Measurements from ENCODE around the gene SQOR.
"Not testable (repeated sequence)": the region's sequence is repeated elsewhere in the genome, so short reads cannot be mapped to it uniquely, and the experiment has no call there.

Gene SQOR

DNA sequence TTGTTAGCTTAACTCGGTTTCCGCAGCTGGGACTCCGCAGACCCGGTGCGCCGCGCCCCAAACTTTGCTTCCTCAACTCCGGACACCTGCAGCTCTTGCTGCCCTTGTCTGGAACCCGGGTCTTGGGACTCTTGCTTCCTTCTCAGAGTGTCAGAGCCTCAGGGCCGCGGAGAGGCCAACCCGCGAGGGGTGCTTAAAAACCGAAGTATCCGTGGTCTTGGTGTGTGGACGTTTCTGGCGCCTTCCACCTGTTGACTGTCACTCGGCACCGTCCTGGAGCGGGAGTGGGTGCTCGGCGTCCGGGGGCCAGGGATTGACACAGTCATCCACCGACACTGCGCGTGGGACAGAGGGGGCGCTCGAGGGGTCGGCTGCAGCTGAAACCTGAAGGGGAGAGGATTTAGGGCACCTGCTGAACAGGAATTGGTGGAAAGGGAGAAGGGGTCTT lies 386 bp downstream of the SQOR start:
- DNase-seq: peak; percentile 80

DNA sequence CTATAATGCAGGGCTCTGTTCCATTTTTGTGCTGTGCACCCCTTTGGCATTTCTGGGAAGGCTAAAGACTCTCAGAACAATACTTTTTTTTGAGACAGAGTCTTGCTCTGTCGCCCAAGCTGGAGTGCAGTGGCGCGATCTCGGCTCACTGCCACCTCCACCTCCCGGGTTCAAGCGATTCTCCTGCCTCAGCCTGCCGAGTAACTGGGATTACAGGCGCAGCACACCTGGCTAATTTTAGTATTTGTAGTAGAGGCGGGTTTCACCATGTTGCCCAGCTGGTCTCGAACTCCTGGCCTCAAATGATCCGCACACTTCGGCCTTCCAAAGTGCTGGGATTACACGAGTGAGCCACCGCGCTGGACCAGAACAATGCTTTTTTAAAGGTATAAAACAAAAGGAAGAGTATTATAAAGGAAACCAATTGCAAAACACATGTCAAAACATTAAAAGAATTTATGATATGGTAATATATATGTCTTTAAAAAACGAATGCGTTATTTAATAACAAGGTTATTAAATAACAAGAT lies 999 bp downstream of the SQOR start:
- DNase-seq: no peak

DNA sequence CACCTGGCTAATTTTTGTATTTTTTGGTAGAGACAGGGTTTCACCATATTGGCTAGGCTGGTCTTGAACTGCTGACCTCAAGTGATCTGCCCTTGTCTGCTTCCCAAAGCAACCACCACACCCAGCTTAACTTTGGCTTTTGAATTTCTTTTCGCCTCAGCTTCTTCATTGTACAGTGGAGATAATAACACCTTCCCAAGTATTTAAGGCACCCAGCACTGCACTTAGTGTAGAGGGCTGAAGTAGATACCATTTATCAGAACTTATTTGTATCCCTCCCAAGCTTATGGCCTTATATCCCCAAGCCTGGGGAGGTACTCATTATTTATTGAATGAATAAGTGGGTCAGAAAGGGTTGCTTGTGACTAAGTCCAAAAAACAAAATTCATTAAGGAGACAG lies 2.3 kb downstream of the SQOR start:
- no peak for DNase-seq

DNA sequence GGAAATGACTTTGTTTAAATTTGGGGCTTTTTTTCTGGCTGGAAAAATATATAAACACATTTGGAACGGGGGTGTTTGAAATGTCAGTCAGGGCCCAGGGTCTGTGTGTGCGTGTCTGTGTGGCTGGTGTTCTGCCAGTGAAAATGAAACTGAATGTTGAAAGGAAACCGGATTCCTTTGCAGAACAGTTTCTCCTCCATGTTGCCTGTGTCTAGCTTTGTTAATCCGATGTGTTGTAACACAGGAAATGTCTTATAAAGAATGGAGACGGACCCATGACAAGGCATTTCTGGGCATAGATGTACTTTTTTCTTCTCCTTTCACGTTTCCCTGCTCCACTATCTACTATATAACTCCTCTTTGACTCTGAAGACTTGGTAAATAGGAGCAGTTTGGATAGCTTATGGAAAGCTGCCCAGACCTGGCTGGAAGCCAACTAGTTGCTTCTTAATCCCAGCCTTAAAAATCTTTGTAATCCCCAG lies 2.8 kb downstream of the SQOR start:
- DNase-seq: peak; percentile 61

DNA sequence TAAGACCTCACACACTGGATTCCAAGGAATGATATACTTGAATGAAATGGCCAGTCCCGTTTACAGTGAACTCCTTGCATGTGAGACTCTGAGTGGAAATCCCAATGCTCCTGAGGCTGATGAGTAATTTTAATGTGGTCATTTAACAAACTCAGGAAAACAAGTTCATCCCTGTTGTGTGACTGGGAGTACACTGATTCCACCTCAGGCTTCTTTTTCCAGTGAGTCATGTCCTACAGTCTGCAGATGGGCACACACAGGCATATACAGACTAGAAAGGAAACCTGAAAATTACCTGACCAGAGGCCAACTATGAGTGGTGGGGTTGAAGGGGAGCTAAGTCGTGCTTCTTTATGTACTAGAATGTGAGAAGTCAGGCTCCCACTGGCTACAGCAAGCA lies 5.8 kb downstream of the SQOR start:
- no peak for DNase-seq

DNA sequence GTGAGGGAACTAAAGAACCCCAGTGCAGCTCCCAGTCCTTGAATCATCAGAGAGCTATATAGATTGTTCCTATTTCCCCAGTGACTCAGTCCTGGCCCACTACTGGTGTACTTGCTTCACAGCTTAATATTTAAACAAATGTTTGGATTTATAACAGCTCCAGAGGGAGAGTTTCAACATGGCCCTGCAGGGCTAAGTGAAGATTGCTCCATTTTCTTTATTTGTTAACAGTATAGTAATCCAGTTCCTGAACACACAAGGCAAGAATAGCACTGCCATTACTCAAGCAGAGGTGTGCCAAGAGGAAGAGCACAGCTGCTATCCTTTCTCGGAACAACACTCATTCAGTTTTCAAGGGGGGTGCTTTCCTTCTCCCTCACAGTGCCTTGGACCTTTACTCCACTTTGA lies 6.5 kb downstream of the SQOR start:
- no peak for DNase-seq

DNA sequence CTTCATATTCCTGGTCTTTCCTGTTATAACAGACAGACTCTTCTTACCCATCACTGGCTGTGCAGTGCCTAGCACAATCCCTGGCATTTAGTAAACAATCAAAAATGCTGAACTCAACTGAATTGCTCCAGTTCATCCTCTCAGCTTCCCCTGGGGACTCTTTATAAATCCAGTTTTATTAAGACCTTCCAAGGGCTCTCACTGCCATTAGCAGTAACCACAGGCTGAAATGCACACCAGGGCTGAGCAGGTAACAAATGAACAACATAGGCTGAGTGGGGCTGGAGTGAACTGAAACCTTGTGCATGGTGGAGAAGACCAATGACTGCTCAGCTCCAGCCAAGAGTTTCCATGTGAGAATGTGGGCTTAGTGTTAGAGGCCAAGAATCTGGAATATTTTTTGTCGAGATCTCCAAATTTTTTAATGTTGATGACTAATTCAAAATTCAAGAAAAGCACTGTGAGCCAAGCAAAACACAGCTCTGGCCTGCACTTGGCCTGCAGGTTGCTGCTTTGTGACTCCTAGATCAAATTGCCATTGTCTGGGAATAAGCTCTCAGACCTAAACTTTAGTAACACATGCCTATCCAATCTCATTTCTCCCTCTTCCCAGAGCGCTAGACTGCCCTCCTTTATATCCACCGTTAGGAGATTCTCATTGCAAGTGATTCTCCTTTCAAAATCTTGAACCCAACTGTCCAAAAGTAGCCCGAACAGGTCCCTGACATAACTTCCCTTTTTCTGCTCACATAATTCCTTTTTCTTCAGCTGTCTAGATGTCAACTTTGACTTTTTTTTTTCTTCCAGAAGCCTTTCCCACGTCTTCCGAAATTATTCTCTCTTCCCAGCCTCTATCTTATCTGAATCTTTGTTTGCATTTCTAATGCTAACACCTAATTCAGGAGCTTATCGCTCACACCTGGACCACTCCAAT lies 7.4 kb downstream of the SQOR start:
- no peak for DNase-seq

DNA sequence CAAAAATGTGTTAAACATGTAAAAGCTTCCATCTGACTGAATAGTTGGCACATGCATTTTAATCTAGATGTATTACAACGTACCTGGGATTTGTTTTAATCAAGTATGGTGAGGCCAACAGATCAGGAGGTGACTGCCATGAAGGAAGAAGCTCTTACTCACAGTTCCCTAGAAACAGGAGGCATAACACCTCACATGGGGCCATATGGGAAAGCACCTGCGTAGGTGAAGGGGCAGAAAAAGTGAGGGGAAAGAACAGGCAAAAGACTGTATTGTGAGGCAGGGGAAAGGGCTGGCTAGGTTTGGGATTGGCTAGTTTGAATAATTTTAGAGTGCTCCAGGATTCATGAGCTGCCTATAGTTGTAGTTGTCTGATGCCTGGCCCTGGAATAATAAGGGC lies 9.6 kb downstream of the SQOR start:
- DNase-seq: no peak

DNA sequence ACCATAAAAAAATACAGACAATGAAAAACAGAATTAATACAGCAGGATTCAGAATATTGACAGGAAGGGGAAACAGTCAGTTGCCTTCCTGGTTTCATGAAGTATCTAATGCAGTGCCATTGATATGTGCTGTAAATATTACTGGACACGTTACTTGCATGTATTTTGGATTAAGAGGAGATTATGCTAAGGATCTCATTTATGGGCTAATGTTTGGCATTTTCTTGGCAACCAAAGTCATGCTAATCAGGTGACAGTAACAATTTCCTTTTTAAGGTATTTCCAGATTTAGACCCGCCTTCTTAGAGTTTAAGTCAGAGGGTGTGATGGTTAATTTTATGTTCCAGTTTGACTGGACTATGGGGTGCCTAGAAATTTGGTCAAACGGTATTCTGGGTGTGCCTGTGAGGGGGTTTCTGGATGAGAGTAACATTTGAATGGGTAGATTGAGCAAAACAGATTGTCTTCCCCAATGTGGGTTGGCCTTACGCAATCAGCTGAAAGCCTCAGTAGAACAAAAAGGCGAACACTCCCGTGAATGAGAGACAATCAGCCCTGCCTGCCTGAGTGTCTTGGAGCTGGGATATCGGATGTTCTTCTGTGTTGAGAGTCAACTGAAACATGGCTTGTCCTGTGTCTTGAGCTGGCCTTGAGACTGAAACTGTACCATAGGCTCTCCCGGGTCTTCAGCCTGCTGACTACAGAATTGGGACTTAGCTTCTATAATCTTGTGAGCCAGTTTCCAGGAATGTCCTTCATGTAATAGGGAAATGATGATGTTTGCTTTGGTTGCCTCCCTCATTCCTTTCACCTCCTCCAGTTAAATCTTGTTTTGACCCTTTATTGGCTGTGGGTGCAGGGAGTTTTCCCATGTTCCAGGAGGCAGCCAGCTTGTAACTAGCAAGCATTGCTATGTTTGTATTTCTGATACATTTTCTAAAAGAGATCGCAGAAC lies 10.5 kb downstream of the SQOR start:
- DNase-seq: no peak

DNA sequence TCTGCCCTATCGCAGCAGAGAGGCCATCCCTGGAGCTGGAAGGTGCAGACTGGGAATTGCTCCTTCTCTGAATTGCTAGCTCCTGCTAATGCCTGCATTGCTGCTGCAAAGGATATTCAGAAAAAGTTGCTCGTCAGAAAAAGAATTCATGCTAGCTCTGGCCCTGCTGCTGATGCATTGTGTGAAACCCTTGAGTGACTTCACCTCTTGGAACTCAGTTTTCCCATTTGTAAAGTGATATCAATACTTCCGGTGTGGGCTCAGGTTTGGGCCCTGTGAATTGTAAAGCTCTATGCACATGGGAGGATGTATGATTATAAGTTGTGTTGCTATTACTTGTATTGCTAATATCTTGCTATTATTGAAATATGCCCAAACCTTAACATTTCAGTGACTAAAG lies 11.4 kb downstream of the SQOR start:
- DNase-seq: no peak

DNA sequence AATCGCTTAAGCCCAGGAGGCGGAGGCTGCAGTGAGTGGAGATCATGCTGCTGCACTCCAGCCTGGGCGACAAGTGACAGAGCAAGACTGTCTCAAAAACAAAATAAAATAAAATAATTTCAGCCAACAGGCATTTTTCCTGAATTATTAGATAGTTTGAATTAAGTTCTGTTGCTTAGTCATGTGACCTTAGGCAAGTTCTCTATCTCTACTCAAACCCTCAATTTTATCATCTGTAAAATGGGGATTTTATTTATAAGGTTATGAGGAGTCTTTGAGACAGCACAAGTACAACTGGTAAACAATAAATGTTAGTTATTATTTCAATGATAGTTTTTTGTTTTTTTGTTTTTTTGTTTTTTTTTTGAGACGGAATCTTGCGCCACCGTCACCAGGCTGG lies 13.0 kb downstream of the SQOR start:
- DNase-seq: no peak

DNA sequence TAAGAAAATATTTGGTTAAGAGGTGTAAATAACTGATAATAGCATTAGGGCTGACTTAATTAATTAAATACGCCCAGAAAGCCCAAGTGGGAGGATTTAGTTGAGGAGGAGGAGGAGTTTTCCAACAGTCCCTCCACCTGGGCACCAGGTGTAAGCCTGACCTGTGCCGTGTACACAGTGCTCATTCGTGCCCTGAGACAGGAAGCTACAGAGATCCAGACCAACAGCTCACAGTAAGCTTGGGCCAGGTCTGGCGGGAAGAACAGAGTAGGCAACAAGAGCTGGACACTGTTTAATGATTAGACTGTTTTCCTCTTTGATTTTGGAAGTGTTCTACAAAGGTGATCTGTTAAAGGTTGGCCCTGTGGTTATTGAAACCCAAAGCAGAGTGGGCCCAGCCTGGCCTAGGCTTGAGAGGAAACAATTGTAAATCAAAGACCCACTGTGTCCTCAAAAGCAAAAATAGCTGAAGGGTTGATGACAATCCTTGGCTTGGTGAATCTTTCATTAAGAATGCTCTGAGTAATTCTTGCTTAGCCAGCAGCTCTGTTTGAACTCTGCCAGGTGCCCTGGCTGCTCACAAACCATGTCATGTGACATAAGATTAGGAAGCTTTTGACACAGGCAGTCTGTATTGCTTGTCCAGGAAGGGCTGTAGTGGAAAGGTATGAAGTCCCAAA lies 13.8 kb downstream of the SQOR start:
- no peak for DNase-seq

DNA sequence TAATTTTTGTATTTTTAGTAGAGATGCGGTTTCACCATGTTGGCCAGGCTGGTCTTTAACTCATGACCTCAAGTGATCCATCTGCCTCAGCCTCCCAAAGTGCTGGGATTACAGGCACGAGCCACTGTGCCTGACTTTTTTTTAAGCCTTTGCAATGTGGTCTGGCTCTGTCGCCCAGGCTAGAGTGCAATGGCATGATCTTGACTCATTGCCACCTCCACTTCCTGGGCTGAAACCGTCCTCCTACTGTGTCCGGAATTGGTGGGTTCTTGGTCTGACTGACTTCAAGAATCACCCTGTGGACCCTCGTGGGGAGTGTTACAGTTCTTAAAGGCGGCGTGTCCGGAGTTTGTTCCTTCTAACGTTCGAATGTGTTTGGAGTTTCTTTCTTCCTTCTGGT lies 15.2 kb downstream of the SQOR start:
- DNase-seq: not testable (repeated sequence)

DNA sequence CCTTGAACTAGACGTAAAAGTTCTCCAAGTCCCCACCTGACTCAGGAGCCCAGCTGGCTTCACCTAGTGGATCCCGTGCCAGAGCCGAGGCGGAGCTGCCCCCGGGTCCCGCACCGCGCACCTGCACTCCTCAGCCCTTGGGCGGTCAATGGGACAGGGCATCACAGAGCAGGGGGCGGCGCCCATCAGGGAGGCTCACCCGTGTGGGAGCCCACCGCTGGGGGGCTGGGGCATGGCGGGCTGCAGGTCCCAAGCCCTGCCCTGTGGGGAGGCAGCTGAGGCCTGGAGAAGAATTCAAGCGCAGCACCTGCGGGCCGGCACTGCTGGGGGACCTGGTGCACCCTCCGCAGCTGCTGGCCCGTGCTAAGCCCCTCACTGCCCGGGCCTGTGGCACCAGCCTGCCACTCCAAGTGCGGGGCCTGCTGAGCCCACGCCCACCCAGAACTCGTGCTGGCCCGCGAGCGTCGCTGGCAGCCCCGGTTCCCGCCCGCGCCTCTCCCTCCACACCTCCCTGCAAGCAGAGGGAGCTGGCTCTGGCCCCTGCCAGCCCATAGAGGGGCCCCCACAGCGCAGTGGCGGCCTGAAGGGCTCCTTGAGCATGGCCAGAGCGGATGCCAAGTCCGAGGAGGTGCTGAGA lies 16.2 kb downstream of the SQOR start:
- no peak for DNase-seq

DNA sequence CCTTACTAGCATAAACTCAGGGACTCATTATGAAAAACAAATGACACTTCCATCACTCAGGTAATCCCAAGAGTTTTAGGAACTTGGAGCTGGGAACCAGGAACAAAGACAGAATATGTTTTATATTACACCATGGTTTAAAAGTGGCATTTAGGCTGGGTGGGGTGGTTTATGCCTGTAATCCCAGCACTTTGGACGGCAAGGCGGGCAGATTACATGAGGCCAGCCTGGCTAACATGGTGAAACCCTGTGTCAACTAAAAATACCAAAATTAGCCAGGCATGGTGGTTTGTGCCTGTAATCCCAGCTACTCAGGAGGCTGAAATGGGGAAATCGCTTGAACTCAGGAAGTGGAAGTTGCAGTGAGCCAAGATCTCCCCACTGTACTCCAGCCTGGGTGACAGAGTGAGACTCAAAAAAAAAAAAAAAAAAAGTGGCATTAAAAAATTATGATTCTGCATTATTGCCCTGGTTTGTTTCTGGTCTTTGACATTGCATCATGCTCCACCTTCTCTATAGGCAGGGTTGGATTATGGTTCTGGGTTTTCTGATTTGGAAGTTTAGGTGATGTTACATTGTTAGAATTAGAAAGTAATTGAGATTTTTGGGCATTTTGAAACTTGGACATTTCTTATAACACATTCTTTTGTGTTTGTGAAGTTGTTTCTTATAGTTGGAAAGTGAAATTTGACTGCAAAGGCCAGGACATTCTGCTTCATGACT lies 19.0 kb downstream of the SQOR start:
- no peak for DNase-seq

DNA sequence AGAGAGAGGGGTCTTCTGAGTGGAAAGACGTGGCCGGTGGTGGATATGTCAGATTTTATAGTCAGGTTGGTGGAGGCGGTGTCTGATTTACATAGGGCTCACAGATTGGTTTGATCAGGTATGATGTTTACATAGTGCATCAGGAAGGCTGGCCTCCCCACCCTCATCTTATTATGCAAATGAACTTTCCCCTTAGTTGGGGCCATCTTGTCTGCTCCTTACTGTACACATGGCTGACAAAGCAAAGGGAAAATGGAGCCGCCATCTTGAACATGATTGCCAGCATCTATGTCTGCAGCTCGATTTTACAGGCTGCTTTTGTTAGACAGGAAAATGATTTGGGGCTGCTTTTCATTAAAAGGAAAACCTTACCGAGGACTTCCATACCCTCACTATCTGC lies 19.9 kb downstream of the SQOR start:
- no peak for DNase-seq

DNA sequence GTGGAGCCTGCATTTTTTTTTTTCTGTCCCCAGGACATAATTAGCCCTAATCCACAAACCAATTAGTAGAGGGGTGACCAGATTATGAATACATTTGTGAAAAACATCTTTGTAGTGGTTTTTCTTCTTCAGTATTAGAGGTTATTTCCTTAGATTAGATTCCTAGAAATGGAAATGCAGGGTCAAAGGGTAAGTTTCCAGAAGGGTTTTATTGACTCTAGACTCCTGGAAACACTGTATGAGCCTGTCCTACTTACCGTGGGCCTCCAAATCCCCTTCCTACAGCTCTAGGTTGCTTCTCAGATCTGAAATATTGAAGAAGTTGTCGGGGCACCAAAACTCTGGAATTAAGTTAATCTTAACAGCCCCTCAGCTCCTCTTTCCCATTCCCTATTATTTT lies 22.4 kb downstream of the SQOR start:
- no peak for DNase-seq

DNA sequence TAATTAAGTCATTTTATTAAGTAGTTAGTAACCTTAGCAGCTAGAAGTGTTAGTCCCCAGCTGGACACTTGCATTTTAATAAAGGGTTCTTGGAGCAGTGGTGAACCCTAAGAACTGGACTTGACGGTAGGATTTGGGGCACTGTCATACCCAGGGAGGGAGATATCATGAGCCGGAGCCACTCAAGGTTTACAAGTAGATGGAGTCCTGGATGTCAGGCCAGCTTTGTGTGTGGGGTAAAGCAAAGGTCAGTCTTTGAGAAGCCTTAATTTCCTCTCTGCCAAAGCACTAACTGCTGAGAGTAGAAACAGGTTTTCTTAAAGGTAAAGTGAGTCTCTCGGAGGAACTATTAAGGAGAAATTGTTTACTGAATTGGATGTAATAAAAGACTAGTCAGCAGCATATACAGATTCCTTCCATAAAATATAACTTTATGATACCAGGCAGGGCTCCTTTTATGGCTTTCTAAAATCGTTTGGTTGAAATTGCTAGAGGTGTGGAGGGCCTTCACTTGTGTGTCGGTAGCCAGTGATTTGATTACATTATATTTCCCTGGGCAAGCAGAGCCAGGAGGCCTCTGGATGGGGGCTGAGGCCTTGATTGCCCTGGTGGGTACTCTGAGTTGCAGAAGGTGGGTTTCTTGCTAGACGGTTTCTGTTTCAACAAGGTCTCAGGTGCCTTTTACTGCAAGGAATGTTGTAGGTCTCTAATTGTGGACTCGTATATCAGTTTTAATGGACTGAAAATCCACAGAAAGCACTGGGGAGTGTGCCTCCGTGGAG lies 23.1 kb downstream of the SQOR start:
- no peak for DNase-seq

DNA sequence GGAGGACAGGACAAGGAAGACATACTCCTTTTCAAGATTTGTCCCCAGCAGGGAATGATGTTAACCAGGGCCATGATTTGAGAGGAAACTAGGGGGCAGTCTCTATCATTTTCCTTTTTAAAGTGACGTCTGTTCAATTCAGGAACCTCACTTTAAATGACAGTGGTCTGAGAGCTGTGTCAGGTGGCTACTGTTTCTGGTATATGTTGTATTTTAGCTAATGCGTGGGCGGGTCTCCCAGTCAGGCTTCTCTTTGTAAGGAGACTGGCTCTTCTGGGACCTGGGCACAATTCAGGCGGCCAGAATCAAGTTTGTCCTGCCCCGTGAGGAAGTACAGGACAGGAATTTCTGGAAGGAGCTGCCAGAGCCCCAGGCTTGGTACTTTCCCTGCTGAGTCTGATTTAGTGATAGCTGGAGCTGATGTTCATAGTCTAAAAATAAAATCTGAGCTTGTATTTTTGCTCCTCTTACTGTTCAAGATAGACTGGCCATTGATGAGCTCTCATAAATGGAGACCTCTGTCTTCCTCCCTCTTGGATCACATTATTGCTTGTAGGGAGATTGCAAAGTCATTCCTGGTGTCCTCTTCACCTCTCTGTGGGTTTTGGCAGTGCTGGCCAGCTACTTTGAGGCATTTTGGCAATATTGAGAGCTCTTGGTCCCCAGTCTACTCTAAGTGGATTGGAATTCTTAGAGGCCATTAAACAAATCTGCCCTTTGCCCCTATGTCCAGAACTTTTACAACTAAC lies 25.6 kb downstream of the SQOR start:
- DNase-seq: no peak

DNA sequence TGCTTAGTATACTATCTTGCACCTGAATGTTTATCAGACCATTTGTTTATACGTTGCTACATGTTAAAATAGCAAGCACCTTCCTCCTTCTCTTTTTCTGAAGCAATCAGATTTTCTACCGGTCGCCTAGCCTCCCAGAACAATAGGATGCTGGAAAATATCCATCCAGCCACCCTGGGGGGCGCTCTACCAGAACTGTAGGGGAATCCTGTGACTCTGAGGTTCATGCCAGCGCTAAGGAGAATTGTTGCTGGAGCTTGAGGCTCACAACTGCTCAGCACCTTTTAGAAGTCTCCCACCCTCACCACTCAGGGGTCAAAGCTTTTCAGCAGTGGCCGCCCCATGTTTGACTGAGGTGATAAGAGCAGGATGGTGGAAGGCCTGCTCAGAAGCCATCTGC lies 27.5 kb downstream of the SQOR start:
- no peak for DNase-seq
